T follicular helper cell (primary cell): Measurements from ENCODE around the gene ADCY3.

Experiments used
- DNase-seq: peaks from one replicate; pipeline ENCODE4 v3.0.0-alpha.2; 2020; ENCODE audit warnings: low read depth
- total RNA-seq, 2 experiments: gene quantifications; one replicate each; lab custom pipeline; 2026; lab: John Stamatoyannopoulos, UW

ADCY3 gene
- total RNA-seq, result 47.8 to 50.7 reads per million in 2 experiments

GRCh38 chr2:24920098-24920808, at the start of gene ADCY3:
Gene ADCY3, minus strand, starts transcription at chr2:24920237. Its CDS starts 1,250 bp downstream, at chr2:24918987.
- peak; percentile 33 for DNase-seq

GRCh38 chr2:24969784-24970183, 49.7 kb upstream of the ADCY3 start:
- DNase-seq, result no peak

DNA sequence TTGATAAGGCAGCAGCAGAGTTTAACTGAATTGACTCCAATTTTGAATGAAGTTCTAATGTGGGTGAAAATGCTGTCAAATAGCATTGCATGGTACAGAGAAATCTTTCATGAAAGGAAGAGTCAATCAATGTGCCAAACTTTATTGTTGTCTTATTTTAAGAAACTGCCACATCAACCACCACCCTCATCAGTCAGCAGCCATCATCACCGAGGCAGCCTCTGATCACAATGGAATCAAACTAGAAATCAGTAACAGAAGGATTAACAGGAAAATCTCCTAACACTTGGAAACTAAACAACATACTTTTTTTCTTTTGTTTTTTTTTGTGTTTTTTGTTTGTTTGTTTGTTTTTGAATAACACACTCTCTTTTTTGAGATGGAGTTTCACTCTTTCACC, 41.9 kb upstream of the ADCY3 start:
- no peak for DNase-seq

- no peak for DNase-seq
Measured at GRCh38 chr2:24959761-24960160, 39.7 kb upstream of the ADCY3 start.

- no peak for DNase-seq
Measured at GRCh38 chr2:24958411-24958935, 38.4 kb upstream of the ADCY3 start.

- no peak for DNase-seq
Measured at GRCh38 chr2:24957976-24958375, 37.9 kb upstream of the ADCY3 start.

DNA sequence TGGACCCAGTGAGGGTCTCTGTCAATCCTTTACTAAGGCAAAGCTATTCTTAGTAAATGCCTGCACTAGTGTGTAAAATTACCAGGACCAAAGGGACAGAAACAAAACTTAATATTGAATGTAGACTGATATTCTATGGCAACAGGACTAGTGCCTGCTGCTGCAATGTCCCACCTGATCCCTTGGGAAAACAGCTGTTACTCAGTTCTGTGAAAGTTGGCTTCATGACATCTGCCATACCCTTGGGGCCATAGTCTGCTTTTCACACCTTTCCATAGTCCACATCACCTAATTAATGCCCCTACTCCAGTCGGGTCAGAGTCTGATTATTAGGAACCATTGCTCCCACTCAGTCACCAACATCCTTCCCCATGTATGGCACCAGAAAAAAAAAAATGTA, 37.2 kb upstream of the ADCY3 start:
- no peak for DNase-seq

DNA sequence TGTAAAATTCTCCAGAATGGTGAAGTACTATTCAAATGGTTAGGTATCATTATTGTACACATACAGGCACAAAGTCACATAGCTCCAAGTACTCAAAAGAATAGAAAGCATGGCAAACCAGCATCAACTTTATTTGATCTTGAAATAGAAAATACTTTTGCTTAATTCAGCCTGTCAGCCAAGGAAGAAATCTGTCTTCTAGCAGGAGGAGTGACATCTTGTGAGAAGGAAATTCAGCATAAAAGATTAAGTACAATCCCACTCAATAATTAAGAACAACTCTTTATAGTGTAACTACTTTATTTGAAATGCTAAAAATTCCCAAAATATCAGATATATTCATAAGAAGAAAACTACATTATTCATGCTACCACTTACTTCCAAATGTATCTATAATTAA, 35.9 kb upstream of the ADCY3 start:
- DNase-seq, result no peak

DNA sequence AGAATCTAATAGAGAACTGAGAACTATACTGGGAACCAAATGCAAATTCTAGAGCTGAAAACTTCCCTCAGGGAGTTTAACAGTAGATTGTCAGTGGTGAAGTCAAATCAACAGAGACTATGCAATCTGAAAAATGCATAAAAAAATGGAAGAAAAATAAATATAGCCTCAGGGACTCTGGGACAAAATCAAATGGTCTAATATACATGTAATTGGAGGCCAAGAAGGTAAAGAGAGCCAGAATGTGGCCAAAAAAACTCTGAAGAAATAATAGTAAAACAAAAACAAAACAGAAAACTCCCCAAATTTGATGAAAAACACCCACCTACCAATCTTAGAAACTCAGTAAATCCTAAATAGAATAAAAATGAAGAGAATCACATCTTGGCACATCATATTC, 35.2 kb upstream of the ADCY3 start:
- DNase-seq, result no peak

DNA sequence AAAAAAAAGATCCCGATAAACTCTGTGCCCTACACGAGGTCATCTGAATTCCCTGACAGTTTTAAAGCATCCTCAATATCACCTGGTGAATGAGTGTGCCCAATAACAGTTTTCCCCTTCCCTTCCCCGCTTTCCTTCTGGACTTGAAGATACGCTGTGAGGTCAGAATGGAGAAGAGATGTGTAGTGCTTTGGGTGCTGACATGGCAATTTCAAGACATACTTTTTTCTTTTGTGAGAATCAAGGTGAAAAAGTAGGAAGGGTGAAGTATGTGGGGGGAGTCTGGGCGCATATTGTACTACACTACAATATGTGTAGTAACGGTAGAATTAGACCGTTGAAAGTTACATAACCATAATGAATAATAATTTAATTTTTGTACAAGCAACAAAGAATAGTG, 30.1 kb upstream of the ADCY3 start:
- no peak for DNase-seq

- DNase-seq, result no peak
Measured at GRCh38 chr2:24948506-24948905, 28.5 kb upstream of the ADCY3 start.

GRCh38 chr2:24947561-24948157, 27.6 kb upstream of the ADCY3 start:
- DNase-seq, result no peak

DNA sequence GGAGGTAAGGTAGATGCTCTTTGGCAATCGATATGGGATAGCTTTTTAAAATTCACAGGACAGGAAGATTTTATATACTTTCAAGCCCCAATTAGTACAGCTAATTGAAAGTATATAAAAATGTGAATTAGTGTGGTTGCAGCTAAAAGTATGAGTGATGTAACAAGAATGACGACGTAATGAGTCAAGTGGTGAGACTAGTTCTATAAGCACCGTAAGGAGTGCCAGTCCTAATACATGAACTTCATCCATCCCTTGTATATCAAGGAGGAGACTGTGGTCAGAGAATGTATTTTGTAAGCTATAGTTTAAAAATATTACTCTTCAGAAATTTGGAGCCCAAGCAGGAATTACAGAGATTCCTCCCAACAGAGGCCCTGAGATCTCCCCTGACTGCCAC, 25.9 kb upstream of the ADCY3 start:
- DNase-seq, result no peak

DNA sequence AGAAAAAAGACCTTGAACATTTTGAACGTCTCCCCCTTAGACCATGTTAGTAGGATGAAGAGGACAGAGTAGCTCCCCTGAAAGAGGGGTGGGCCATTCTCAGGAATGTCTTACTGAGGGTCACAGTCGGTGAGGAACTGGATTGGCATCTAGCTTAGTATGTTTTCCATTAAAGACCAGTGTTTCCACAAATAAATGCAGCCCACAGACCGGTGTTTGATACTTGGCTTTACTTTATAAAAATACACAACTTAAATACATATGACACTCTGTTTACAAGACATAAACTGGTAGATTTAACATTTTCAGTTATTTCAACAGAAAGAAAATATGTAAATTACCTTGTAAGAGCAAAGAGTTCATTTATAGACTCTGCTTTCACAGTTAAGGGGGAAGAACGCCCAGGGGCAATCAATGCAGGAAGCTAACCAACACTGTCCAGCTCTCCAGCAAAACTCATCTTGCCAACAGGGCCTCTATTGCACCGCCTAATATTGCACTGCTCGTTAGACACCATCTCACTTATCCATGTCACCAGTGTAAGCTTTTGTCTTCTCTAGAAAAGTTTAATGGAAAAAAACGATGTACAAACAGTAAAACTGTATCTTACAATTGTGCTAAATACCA, 23.5 kb upstream of the ADCY3 start:
- DNase-seq, result no peak

DNA sequence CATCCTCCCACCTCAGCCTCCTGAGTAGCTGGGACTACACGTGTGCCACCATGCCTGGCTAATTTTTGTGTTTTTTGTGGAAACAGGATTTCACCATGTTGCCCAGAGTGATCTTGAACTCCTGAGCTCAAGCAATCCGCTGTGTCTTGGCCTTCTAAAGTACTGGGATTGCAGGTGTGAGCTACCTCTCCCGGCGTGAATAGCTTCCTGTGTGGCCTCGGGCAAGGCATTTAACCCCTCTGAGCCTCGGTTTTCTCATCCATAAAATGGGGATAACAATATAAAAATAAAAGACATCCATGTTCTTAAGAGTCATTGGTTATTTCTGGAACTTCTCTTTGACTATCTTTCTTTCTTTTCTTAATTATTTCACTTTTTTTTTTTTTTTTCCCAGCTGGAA, 19.3 kb upstream of the ADCY3 start:
- DNase-seq, result no peak

DNA sequence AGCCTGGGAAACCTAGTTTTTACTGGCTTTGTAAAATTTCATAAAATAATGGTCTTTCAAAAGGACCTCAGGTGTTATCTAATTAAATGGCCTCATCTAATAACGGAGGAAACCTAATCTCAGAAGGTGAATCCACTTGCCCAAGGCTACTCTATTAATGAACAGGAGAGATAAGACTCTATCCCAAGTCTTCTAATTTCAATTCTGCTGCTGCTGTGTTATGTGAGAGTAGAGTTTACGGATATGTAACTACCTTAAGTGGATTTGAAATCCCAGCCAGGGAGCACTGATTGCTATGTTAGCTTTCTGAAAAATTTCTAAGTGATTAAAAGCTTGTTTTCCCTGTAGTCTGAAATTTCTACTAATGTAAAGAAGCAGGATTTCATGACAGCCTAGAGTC, 17.2 kb upstream of the ADCY3 start:
- DNase-seq, result no peak

GRCh38 chr2:24935145-24935544, 15.1 kb upstream of the ADCY3 start:
- DNase-seq, result no peak

DNA sequence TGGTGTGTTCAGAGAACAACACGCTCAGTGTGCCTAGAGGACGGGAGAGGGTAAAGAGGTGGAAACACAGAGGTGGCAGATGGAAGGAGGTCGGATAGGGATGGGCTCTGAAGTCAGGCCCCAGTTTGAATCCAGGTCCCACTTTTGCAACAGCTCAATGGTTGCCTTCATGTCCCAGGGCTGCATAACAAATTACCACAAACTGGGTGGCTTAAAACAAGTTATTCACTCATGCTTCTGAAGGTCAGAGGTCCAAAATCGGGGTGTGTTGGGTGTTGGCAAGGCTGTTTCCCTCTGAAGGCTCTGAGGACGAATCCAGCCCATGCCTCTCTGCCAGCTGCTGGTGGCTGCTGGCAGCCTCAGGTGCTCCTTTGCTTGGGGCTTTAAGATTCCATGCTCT, 12.7 kb upstream of the ADCY3 start:
- DNase-seq, result no peak

GRCh38 chr2:24930768-24931167, 10.7 kb upstream of the ADCY3 start:
- DNase-seq, result no peak

GRCh38 chr2:24929230-24929629, 9.2 kb upstream of the ADCY3 start:
- no peak for DNase-seq

DNA sequence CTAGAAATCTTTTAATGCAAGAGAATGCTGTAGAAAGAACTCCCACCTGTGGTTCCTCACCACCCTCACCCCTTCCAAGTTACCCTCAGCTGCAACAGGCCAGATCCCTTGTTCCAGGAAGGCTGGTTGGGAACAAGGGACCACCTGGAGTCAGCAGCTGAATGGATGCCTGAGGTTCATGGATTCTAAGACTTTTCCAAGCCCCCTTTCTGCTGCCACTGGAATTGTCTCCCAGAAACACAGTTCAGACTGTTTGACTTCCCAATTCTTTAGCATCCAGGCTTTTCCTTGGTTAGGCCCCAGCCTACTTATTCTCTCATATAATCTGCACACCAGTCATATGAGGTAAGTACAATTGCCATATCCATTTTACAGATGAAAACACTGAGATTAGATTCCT, 8.0 kb upstream of the ADCY3 start:
- DNase-seq, result no peak

GRCh38 chr2:24926602-24927252, 6.7 kb upstream of the ADCY3 start:
- DNase-seq, result no peak

DNA sequence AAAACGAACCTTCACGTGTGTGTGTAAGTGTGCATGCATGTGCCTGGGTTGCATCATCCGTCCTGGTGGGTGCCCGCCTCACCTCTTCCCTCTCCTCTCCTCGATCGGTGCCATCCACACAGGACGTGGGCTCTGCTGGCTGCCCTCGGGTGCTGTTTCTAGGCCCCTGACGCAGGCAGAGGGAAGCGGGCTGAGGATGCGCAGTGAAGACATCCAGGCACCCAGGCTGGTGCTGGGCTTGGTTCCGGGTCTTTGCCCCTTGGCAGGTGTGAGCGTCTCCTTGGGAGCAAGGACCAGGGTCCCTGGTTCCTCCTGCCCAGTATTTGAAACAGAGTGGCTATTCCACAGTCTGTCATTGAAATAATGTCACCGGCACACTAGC, 6.2 kb upstream of the ADCY3 start:
- DNase-seq, result no peak
